GM21576 (cell line): Measurements from ENCODE around the gene TAAR2.
"Not testable (repeated sequence)": the region's sequence is repeated elsewhere in the genome, so short reads cannot be mapped to it uniquely, and the experiment has no call there.

Experiments
- ATAC-seq: cut with Tn5 transposase; IDR thresholded peaks from one replicate; pipeline ENCODE4 v1.9.1; 2021; ENCODE audit warnings: mild to moderate bottlenecking, moderate library complexity; ENCODE audit not compliant: unreplicated experiment

The TAAR2 gene, protein sequence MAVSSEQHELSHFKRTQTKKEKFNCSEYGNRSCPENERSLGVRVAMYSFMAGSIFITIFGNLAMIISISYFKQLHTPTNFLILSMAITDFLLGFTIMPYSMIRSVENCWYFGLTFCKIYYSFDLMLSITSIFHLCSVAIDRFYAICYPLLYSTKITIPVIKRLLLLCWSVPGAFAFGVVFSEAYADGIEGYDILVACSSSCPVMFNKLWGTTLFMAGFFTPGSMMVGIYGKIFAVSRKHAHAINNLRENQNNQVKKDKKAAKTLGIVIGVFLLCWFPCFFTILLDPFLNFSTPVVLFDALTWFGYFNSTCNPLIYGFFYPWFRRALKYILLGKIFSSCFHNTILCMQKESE

DNA sequence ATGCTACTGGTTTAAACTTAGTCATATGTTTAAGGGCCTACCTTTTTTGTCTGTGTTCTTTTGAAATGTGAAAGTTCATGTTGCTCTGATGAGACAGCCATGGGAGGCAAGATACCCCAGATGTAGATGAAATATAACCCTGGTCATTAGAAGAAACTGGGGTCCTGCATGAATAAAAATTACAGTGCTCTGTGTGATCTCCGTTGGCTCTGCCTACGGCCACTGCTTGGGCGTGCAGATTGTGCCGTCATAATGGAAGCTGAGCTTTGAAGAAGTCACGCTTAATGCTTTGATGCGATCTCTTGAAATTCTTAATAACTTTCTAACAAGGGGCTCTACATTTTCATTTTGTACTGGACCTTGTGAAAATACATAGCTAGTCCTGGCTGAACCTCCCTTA is at the start of gene TAAR2:
TAAR2 (minus strand) TSS at position 101 of the 400 bp plus-strand sequence; CDS start at position 101, 0 bp downstream.
- no peak for ATAC-seq

DNA sequence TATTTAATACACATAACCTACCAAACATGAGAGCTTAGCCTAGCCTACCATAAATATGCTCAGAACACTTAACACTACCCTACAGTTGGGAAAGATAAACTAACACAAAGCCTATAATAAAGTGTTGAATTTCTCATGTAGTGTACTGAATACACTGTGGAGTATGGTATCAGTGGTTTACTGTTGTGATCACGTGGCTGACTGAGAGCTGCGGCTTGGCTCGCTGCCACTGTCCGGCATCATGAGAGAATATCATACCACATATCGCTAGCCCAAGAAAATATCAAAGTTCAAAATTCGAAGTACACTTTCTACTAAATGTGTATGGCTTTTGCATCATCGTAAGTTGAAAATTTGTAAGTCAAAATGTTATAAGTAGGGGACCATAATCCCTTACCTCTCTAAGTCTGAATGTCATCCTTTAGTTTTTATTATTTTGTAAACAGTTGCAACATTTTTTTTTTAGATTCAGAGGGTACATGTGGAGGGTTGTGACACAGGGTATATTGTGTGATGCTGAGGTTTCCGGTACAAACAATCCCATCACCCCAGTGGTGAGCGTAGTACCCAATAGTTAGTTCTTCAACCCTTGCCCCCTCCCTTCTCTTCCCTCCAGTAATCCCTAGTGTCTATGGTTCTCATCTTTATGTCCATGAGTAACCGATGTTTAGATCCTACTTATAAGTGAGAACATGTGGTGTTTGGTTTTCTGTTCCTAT is 49.5 kb upstream of the TAAR2 start:
- ATAC-seq = no peak

DNA sequence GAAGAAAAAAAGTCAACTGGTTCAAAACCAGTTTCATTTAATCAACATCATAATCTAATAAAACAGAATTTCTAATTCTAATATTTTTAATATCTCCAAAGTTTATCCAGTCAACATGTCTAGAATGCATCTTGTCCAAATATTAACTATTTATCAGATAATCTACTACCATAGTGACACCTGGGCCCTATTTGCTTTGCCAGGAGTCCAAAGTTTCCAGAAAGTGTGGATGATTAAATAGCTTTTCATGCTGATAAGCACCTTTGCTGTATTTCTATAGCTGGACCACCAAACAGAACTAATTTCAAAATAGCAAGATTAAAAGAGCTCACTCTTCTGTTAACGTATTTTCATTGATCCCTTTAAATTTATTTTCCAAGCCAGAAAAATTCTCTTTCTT is 47.2 kb upstream of the TAAR2 start:
- no peak for ATAC-seq

DNA sequence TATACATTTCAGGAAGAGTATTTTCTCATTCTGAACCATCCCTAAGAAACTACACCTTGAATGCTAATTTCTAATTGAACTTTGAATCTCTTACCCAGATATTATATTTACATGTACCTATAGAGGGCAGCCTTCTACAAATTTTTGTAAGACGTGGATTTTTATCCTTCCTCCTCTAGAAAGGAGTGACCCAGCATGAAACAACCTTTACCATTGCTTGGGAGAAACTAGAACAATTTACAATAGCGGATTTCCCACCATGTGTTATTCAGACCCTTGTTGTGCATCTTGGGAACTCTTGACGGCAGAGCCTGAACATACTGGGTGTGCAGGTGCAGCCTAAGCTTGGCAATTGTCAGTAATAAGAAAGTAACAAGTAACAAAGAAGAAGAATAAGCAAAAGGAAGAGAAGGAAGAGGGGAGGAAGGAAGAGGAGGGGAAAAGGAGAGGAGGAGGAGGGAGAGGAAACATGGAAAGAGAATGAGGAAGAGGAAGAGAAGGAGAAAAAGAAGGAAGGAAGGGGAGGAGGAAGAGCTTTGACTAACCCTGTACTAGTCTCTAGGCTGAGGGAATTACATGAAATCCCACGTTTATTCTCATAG is 45.7 kb upstream of the TAAR2 start:
- no peak for ATAC-seq

DNA sequence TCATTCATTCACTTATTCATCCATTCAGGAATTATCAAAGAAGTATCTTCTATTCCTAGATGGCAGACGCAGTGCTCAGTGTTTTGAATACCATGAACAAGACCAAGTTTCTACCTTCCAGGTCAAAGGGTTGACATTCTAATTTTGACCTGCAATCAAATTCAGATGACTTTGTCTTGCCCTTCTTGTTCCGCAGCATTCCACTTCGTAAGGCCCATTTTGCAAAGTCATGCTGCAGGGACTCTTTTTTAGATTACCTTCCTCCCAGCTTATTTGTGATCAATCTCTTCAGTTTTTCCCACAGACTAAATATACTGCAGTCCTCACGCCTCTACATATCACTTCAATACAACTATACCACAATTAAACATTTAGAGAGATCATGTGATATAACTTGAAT is 42.0 kb upstream of the TAAR2 start:
- no peak for ATAC-seq

DNA sequence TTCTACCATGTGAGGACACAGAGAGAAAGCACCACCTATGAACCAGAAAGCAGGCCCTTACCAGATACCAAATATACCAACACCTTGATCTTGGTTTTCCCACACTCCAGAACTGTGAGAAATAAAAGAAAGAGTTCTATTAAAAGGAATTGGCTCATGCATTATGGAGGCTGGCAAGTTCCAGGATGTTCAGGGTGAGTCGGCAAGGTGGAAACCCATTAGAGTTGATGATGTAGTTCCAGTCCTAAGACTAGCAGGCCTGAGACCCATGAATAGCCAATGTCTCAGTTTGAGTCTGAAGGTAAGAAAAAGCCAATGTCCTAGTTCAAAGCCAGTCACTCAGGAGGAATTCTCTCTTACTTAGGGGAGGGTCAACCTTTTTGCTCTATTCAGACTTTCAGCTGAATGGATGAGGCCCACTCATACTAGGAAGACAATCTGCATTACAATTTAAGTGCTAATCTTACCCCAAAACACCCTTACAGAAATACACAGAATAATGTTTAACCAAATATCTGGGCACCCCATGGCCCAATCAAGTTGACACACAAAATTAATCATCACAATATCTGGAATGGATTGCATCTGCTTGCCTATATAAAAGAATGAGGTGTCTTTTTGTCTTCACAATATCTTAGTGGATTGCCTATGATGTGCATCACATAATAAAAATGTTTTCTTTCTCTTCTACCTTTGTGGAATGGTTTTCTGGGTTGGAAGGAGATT is 40.4 kb upstream of the TAAR2 start:
- no peak for ATAC-seq

DNA sequence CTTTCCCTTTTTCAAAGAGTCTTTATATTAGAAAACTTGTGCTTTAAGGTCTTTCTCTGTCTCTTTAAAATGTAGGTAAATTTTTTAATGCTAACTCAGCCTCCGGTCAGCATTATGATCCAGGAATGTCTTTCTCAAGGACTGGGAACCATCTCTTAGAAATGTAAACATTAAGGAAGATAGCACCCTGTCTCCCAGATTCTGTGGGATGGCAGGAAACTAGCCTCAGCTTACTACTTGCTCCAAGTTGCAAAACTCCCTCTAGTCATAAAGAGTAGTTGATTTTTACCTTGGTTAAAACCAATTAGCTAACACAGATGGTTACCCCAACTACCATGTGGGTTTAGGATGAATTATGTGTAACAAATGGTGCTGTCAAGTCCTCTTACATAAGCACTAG is 39.6 kb upstream of the TAAR2 start:
- no peak for ATAC-seq

DNA sequence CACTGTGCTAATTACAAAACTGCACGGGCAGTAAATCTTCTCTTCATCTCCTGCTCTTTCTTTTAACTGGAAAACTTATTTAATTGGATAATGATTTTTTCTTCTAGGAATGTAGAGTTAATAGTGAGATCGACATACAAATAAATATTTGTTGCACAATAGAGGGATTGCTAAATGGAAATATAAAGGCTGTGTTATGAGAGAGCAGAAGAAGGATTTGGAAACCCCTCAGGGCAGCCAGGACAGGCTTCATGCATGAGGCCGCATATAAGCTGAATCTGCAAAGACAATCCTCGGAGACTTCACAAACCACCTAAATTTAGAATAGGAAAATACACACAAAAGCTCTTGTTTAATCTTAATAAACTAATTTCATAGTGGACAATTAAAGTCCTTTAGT is 37.8 kb upstream of the TAAR2 start:
- no peak for ATAC-seq

DNA sequence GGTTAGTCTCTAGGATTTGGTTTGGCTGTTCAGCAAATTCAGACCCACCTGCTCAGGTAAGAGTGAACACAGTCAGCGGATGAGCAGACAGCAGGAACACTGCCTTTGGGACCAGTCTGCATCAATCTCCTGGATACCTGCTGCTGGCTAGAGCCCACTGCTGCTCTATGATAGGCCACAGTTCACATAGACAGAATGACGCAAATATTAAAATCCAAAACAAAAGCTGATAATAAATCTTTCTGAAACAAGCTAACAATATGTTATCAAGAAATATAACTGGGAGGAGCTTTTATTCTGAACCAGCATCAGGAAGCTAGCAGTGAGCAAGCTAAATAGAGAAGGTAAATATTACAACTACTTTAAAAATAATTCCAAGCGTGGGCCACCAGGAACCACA is 35.0 kb upstream of the TAAR2 start, which contains the start of gene TAAR1:
TAAR1 (minus strand) TSS at position 101 of the 400 bp plus-strand sequence. CDS start 13,179 bp downstream, outside the sequence.
- ATAC-seq = no peak

DNA sequence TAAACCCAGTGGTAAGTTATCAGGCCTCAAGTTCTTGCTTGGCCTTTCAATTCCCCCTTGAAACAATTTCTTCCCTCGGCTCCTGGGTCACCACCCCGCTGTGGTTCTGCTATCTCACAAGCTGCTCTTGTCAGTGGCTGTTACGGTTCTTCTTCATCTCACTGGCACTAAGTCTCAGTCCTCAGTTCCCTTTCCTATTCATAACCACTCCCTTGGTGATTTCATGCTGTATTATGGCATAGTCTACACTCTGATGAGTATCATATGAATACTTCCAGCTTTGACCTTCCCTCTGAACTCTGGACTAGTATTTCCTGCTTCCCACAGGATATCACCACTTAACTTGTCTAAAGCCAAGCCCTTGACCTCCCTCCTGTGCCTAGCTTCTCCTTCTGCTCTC is 27.0 kb upstream of the TAAR2 start:
- peak; percentile 60 for ATAC-seq

DNA sequence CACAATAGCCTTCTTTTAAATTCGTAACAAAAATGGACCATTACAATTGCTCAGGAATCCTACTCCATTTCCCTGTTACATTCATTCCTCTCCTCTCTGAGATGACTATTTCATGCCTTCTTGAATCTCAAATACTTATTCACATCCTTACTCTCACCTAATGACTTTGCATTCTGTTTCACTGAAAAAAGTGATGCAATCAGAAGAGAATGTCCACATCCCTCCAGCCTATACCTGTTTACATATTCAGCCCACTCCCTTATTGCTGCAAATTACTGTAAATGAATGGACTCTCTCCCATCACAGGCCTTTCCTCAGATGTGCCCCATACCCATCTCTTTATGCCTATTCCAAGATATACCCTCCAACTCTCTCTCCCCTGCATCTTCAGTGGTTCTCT is 26.4 kb upstream of the TAAR2 start:
- no peak for ATAC-seq

DNA sequence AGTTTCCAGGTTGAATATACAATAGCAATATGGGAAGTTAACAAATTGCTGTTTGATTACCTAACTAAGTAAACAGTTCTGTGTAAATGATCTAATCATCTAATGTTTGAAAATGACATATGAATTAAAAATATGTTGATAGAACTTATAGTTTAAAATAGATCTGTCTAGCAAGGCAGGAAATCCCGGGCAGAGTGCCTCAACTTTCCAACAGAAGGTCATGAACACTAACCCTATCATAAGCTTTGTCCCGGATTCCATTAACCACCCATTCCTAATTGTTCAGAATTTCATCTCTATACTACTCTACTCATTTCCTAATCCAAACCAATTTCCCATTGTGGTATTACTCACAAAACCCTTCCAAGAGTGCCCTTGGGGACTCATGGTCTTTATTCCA is 24.8 kb upstream of the TAAR2 start:
- ATAC-seq = no peak

DNA sequence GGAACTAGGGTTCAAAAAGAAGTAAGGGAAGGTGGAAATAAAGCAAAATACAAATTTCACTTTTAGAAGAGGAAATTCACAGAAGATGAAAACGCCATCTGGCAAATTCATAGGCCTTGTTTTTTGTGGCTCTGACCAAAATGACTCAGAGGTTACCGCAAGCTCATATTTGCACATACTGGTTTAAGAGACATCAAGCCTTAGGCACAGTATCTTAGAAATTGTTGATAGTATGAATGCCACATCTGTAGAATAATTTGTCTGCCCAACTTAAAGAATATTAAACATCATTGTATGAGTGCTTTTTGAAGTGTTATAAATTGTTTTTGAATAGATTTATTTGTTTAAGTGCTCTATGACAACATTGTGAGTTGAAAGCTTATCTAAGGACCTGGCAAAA is 24.3 kb upstream of the TAAR2 start:
- peak; percentile 85 for ATAC-seq

DNA sequence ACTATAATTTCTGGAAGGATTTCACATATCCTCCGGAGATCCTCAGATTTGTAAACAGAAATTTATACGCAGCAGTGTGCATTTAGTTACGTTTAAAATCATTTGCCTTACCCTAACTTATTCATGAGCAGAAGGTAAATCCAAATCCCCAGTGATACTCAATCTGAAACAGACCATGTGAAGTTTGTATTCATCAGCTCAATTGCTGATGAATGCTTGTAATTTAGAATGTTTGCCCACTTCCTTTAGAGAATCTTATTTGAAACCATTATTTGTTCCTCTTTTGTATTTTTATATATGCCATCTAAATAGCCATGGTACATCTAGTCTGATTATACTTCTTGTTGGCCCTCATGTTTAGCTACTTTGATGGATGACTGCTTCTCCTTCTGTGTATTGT is 19.5 kb upstream of the TAAR2 start:
- no peak for ATAC-seq

DNA sequence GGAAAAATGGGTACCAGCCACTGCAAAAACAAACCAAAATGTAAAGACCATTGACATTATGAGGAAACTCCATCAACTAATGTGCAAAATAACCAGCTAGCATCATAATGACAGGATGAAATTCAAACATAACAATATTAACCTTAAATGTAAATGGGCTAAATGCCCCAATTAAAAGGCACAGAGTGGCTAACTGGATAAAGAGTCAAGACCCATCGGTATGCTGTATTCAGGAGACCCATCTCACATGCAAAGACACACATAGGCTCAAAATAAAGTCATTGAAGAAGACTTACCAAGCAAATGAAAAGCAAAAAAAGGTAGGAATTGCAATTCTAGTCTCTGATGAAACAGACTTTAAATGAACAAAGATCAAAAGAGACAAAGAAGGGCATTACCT is 13.1 kb upstream of the TAAR2 start:
- not testable (repeated sequence) for ATAC-seq

DNA sequence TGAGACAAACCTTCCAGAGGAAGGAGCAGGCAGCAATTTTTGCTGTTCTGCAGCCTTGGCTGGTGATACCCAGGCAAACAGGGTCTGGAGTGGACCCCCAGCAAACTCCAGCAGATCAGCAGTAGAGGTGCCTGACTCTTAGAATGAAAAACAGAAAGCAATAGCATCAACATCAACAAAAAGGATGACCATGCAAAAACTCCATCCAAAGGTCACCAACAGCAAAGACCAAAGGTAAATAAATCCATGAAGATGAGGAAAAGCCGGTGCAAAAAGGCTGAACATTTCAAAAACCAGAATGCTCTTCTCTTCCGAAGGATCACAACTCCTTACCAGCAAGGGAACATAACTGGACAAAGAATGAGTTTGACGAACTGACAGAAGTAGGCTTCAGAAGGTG is 11.8 kb upstream of the TAAR2 start:
- ATAC-seq = not testable (repeated sequence)

DNA sequence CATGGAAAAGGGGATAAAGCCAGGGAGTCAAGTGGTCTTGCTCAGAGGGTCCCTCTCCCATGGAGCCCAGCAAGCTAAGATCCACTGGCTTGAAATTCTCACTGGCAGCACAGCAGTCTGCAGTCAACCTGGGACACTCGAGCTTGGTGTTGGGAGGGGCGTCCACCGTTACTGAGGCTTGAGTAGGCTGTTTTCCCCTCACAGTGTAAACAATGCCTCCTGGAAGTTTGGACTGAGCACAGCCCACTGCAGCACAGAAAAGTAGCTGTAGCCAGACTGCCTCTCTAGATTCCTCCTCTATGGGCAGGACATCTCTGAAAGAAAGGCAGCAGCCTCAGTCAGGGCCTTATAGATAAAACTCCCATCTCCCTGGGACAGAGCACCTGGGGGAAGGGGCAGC is 11.2 kb upstream of the TAAR2 start:
- ATAC-seq = not testable (repeated sequence)

DNA sequence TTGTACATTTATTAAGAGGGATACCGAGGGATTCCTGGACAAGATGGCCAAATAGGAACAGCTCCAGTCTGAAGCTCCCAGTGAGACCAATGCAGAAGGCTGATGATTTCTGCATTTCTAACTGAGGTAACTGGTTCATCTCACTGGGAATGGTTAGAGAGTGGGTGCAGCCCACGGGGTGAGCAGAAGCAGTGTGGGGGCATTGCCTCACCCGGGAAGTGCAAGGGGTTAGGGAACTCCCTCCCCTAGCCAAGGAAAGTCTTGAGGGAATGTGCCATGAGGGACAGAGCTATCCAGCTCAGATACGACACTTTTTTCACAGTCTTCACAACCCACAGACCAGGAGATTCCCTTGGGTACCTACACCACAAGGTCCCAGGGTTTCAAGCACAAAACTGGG is 10.7 kb upstream of the TAAR2 start:
- no peak for ATAC-seq

DNA sequence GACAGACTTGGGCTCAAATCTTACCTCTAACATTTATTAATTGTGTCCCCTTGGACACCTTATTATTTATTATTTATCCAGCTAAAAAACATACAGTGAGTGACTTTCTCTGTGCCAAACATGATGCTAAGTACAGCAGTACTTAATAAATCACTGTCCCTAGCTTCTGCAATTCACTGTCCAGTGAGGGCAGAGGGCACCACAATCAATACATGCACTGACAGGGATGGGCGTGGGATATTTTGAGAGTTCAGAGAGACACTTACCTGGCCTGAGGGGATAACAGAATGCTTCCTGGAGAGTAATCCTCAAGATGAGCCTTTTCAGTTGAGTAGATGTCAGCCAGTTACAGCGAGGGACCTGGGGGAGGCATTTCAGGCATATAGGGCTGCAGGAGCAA is 9.3 kb upstream of the TAAR2 start:
- no peak for ATAC-seq

DNA sequence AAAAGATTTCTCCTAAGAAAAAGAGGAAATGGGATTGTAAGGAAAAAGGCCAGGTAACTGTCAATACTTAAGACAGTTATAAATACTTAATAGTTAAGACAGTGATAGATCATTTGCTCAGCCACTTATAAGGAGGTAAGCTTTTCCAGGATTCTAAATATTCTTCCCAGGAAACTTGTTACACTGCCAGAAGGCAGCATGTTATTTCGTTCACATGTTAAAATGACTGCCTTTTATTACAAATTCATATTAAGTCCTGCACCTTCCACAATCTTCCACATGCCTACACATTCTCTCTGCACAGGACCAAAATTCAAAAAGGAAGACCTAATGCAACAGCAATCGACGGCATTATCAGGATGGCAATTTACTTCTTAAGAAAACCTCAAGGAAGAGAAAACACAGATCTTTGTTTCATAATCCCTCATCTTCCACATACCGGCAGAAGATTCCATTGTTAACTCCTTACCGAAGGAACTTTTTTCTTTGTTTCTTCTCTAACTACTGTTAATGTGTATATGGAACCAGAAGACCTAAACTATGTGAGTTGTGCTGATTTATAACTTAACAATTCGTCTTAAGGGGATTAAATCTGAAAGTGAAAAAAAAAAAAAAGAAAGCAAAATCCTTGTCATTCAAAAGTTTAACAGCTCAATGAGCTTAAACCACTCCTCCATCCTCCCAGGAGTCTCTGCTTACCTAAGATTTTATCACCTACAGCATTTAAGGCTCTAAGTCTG is 799 bp downstream of the TAAR2 start:
- ATAC-seq = no peak

DNA sequence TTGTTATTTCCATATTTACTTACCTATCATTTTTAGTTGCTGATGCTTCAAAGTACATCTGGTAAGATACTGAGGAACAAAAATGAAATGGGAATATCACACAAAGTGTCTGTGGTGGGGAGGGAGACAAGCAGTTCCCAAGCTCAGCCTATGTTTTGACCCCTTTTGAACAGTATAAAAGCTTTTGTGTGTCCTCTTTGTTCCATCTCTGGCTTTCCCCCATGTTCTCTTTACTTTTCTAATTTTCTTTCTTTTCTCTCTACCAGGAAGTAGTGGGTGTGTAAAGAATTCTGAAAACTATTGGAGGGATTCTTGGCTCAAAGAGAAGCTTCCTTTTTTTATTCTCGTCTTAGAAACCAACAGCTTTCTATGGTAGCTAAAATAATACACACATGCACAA is 7.4 kb downstream of the TAAR2 start:
- ATAC-seq = no peak
